Immature natural killer cell (primary cell): ENCODE results near the gene ATF6. TPM values are rescaled to one million over a fixed set of nuclear protein-coding genes. Genes with fewer than 3 reads are reported as not detected.

Experiments used
- DNase-seq, 3 donors: peaks; one replicate each; pipeline ENCODE4 v3.0.0; 2022; ENCODE audit warnings: mixed read lengths in 1 of 3
- H3K27ac Mint-ChIP-seq, 6 donors: one replicate each; pipeline ENCODE4 v1.8.0; 2020; ENCODE audit warnings: mixed read lengths in 6 of 6, mild to moderate bottlenecking in 5 of 6, inconsistent platforms in 4 of 6, moderate library complexity in 3 of 6
- H3K27me3 Mint-ChIP-seq, 3 donors: one replicate each; pipeline ENCODE4 v1.8.0; 2020 to 2021; ENCODE audit warnings: low read depth in 3 of 3, mild to moderate bottlenecking in 3 of 3, mixed read lengths in 3 of 3, moderate library complexity in 3 of 3, inconsistent platforms in 1 of 3
- H3K36me3 Mint-ChIP-seq, 3 donors: one replicate each; pipeline ENCODE4 v1.8.0; 2020; ENCODE audit warnings: mixed read lengths in 3 of 3, inconsistent platforms in 2 of 3, mild to moderate bottlenecking in 2 of 3
- H3K4me1 Mint-ChIP-seq, 2 donors: one replicate each; pipeline ENCODE4 v1.8.0; 2020; ENCODE audit warnings: inconsistent platforms in 2 of 2, mild to moderate bottlenecking in 2 of 2, mixed read lengths in 2 of 2, moderate library complexity in 1 of 2
- H3K4me3 Mint-ChIP-seq, 5 donors: one replicate each; pipeline ENCODE4 v1.8.0; 2020; ENCODE audit warnings: mild to moderate bottlenecking in 5 of 5, mixed read lengths in 5 of 5, inconsistent platforms in 3 of 5, moderate library complexity in 3 of 5
- H3K9me3 Mint-ChIP-seq, 6 donors: one replicate each; pipeline ENCODE4 v1.8.0; 2020; ENCODE audit warnings: mild to moderate bottlenecking in 6 of 6, mixed read lengths in 6 of 6, inconsistent platforms in 4 of 6, moderate library complexity in 3 of 6
- polyA plus RNA-seq, 3 donors: library from polyadenylated mRNA; unstranded; fragments of 300-500 nt; fragmentation: Illumina TruSeq; gene quantifications; one replicate each; pipeline ENCODE4 v1.2.3, GENCODE V29; 2021

ATF6 gene
- polyA plus RNA-seq, 3 donors from 2014 or later: 10.3 to 14.2 (median 11.0) TPM

- no peaks in the 10 kb centered on the region for H3K4me1 Mint-ChIP-seq
These were observed 227.5 kb downstream of the ATF6 start for GRCh38 chr1:161993576-161993975.

GRCh38 chr1:161994175-161994668, 228.1 kb downstream of the ATF6 start:
- Mint-ChIP-seq H3K27me3 (peaks cover 0 to 6% (median 0%) of the 10 kb centered on the region in 3 donors), H3K36me3 (no peaks in the 10 kb centered on the region), H3K9me3 (peaks cover 0 to 2% (median 0%) of the 10 kb centered on the region in 6 donors), H3K27ac (no peak overlapping the region), H3K4me1 (no peaks in the 10 kb centered on the region), H3K4me3 (no peak overlapping the region)
- DNase-seq: no peak

More at GRCh38 chr1:161993576-161993975, 227.5 kb downstream of the ATF6 start:
- Mint-ChIP-seq H3K27me3 (peaks cover 0 to 6% (median 3%) of the 10 kb centered on the region in 3 donors), H3K27ac (no peak overlapping the region), H3K36me3 (peaks cover 0 to 5% (median 0%) of the 10 kb centered on the region in 3 donors), H3K4me3 (no peak overlapping the region), H3K9me3 (peaks cover 0 to 3% (median 0%) of the 10 kb centered on the region in 6 donors)
- no peak for DNase-seq

GRCh38 chr1:161997152-161997551, 231.0 kb downstream of the ATF6 start:
- Mint-ChIP-seq H3K27me3 (peaks cover 0 to 3% (median 0%) of the 10 kb centered on the region in 3 donors), H3K4me3 (no peak overlapping the region), H3K4me1 (no peaks in the 10 kb centered on the region), H3K36me3 (no peaks in the 10 kb centered on the region), H3K9me3 (peaks cover 0 to 2% (median 0%) of the 10 kb centered on the region in 6 donors), H3K27ac (no peak overlapping the region)
- DNase-seq: no peak

- Mint-ChIP-seq H3K36me3 (no peaks in the 10 kb centered on the region), H3K9me3 (peaks cover 0 to under 1% (median 0%) of the 10 kb centered on the region in 6 donors), H3K4me1 (no peaks in the 10 kb centered on the region), H3K27ac (no peak overlapping the region), H3K27me3 (peaks cover 2 to 3% (median 2%) of the 10 kb centered on the region in 3 donors), H3K4me3 (no peak overlapping the region)
- DNase-seq: no peak
These were observed 232.7 kb downstream of the ATF6 start for GRCh38 chr1:161998811-161999210.

- Mint-ChIP-seq H3K36me3 (no peaks in the 10 kb centered on the region), H3K27ac (no peak overlapping the region), H3K4me1 (no peaks in the 10 kb centered on the region), H3K4me3 (no peak overlapping the region), H3K9me3 (no peaks in the 10 kb centered on the region), H3K27me3 (peaks cover 2 to 3% (median 3%) of the 10 kb centered on the region in 3 donors)
- DNase-seq: no peak
These were observed 233.4 kb downstream of the ATF6 start for GRCh38 chr1:161999301-162000052.

- H3K9me3 Mint-ChIP-seq: no peaks in the 10 kb centered on the region
- H3K4me3 Mint-ChIP-seq: no peak overlapping the region
- no peaks in the 10 kb centered on the region for H3K4me1 Mint-ChIP-seq
- peaks cover 2 to 7% (median 3%) of the 10 kb centered on the region in 3 donors for H3K27me3 Mint-ChIP-seq
- H3K36me3 Mint-ChIP-seq: no peaks in the 10 kb centered on the region
- no peak overlapping the region for H3K27ac Mint-ChIP-seq
- DNase-seq: no peak
These were observed 233.9 kb downstream of the ATF6 start for GRCh38 chr1:162000053-162000420.

- no peak for DNase-seq
- Mint-ChIP-seq H3K27me3 (peaks cover 0 to 15% (median 2%) of the 10 kb centered on the region in 3 donors), H3K4me3 (no peak overlapping the region), H3K27ac (no peak overlapping the region), H3K36me3 (no peaks in the 10 kb centered on the region), H3K4me1 (no peaks in the 10 kb centered on the region), H3K9me3 (no peaks in the 10 kb centered on the region)
These were observed 237.1 kb downstream of the ATF6 start for GRCh38 chr1:162003061-162003829.

- H3K27me3 Mint-ChIP-seq: peaks cover 0 to 15% (median 2%) of the 10 kb centered on the region in 3 donors
- H3K27ac Mint-ChIP-seq: no peak overlapping the region
- no peak overlapping the region for H3K4me3 Mint-ChIP-seq
- no peak for DNase-seq
- no peaks in the 10 kb centered on the region for H3K4me1 Mint-ChIP-seq
- no peaks in the 10 kb centered on the region for H3K9me3 Mint-ChIP-seq
- H3K36me3 Mint-ChIP-seq: no peaks in the 10 kb centered on the region
These were observed 237.7 kb downstream of the ATF6 start for GRCh38 chr1:162003830-162004215.

- H3K9me3 Mint-ChIP-seq: no peaks in the 10 kb centered on the region
- no peak overlapping the region for H3K27ac Mint-ChIP-seq
- H3K4me1 Mint-ChIP-seq: no peaks in the 10 kb centered on the region
- H3K36me3 Mint-ChIP-seq: no peaks in the 10 kb centered on the region
- no peak for DNase-seq
- H3K27me3 Mint-ChIP-seq: peaks cover 0 to 15% (median 2%) of the 10 kb centered on the region in 3 donors
- no peak overlapping the region for H3K4me3 Mint-ChIP-seq
These were observed 238.4 kb downstream of the ATF6 start for GRCh38 chr1:162004441-162004950.

- H3K36me3 Mint-ChIP-seq: no peaks in the 10 kb centered on the region
- no peaks in the 10 kb centered on the region for H3K4me1 Mint-ChIP-seq
- no peak overlapping the region for H3K27ac Mint-ChIP-seq
- H3K4me3 Mint-ChIP-seq: no peak overlapping the region
- no peak for DNase-seq
- no peaks in the 10 kb centered on the region for H3K9me3 Mint-ChIP-seq
- peaks cover 0 to 17% (median 2%) of the 10 kb centered on the region in 3 donors for H3K27me3 Mint-ChIP-seq
These were observed 240.0 kb downstream of the ATF6 start for GRCh38 chr1:162006081-162006480.

- Mint-ChIP-seq H3K4me3 (no peak overlapping the region), H3K36me3 (no peaks in the 10 kb centered on the region), H3K9me3 (no peaks in the 10 kb centered on the region), H3K27ac (no peak overlapping the region), H3K27me3 (peaks cover 2 to 18% (median 2%) of the 10 kb centered on the region in 3 donors), H3K4me1 (no peaks in the 10 kb centered on the region)
- no peak for DNase-seq
These were observed 241.3 kb downstream of the ATF6 start for GRCh38 chr1:162007466-162007865.

GRCh38 chr1:162008799-162009198, 242.7 kb downstream of the ATF6 start:
- DNase-seq: no peak
- H3K27ac Mint-ChIP-seq: no peak overlapping the region
- H3K9me3 Mint-ChIP-seq: peaks cover 0 to under 1% (median 0%) of the 10 kb centered on the region in 6 donors
- peaks cover 0 to 19% (median 2%) of the 10 kb centered on the region in 3 donors for H3K27me3 Mint-ChIP-seq
- H3K4me1 Mint-ChIP-seq: no peaks in the 10 kb centered on the region
- H3K36me3 Mint-ChIP-seq: no peaks in the 10 kb centered on the region
- H3K4me3 Mint-ChIP-seq: no peak overlapping the region

- H3K9me3 Mint-ChIP-seq: peaks cover 0 to 2% (median 0%) of the 10 kb centered on the region in 6 donors
- no peak overlapping the region for H3K27ac Mint-ChIP-seq
- DNase-seq: no peak
- H3K27me3 Mint-ChIP-seq: peaks cover 0 to 19% (median 2%) of the 10 kb centered on the region in 3 donors
- no peaks in the 10 kb centered on the region for H3K36me3 Mint-ChIP-seq
- H3K4me3 Mint-ChIP-seq: no peak overlapping the region
- no peaks in the 10 kb centered on the region for H3K4me1 Mint-ChIP-seq
These were observed 243.5 kb downstream of the ATF6 start for GRCh38 chr1:162009501-162010174.
